IPS-18c (cell line): ENCODE results near the gene ROR2.

Source experiments
- H3K4me3 ChIP-seq: 2 replicates; pipeline ENCODE4 v1.7.0; 2013; ENCODE audit warnings: low read depth, mild to moderate bottlenecking, low read length, moderate library complexity; ENCODE audit not compliant: insufficient read depth
- H3K9me3 ChIP-seq: one replicate; pipeline ENCODE4 v1.6.1; 2013; ENCODE audit warnings: mild to moderate bottlenecking, low read length, moderate library complexity; ENCODE audit not compliant: control insufficient read depth, insufficient read depth

Gene ROR2

GRCh38 chr9:91954841-91955471 lies 4.9 kb upstream of the ROR2 start:
- Histone ChIP-seq H3K9me3 (peaks cover 4% of the 10 kb centered on the region), H3K4me3 (no peak overlapping the region)

- no peak overlapping the region for H3K4me3 ChIP-seq
- H3K9me3 ChIP-seq: peaks cover 4% of the 10 kb centered on the region
Measured at GRCh38 chr9:91953718-91954117, 3.7 kb upstream of the ROR2 start.

- Histone ChIP-seq H3K9me3 (peaks cover 4% of the 10 kb centered on the region), H3K4me3 (no peak overlapping the region)
Measured at GRCh38 chr9:91951944-91952520, 2.0 kb upstream of the ROR2 start.

GRCh38 chr9:91949392-91949945 lies 559 bp downstream of the ROR2 start:
- peaks cover 4% of the 10 kb centered on the region for H3K9me3 ChIP-seq

GRCh38 chr9:91948597-91949391 lies 1.2 kb downstream of the ROR2 start:
- H3K4me3 ChIP-seq: peak overlapping the region; percentile 87
- peaks cover 4% of the 10 kb centered on the region for H3K9me3 ChIP-seq

More at GRCh38 chr9:91949392-91949945, 559 bp downstream of the ROR2 start:
- peak overlapping the region; percentile 87 for H3K4me3 ChIP-seq

- Histone ChIP-seq H3K9me3 (peaks cover 4% of the 10 kb centered on the region), H3K4me3 (peak overlapping the region; percentile 87)
Measured at GRCh38 chr9:91948101-91948596, 1.9 kb downstream of the ROR2 start.

GRCh38 chr9:91946653-91947488 lies 3.2 kb downstream of the ROR2 start:
- H3K9me3 ChIP-seq: peaks cover 2% of the 10 kb centered on the region
- H3K4me3 ChIP-seq: no peak overlapping the region

GRCh38 chr9:91946196-91946595 lies 3.8 kb downstream of the ROR2 start:
- no peak overlapping the region; the same call in 1 of the 2 replicates for H3K4me3 ChIP-seq
- peaks cover 2% of the 10 kb centered on the region for H3K9me3 ChIP-seq

GRCh38 chr9:91945277-91946085 lies 4.5 kb downstream of the ROR2 start:
- peaks cover 2% of the 10 kb centered on the region for H3K9me3 ChIP-seq
- H3K4me3 ChIP-seq: peak overlapping the region; percentile 15; the same call in 1 of the 2 replicates

- H3K4me3 ChIP-seq: no peak overlapping the region
- peaks cover 2% of the 10 kb centered on the region for H3K9me3 ChIP-seq
Measured at GRCh38 chr9:91944711-91945110, 5.3 kb downstream of the ROR2 start.

GRCh38 chr9:91943478-91944470 lies 6.3 kb downstream of the ROR2 start:
- Histone ChIP-seq H3K4me3 (no peak overlapping the region), H3K9me3 (peaks cover 2% of the 10 kb centered on the region)

GRCh38 chr9:91942201-91942600 lies 7.8 kb downstream of the ROR2 start:
- Histone ChIP-seq H3K9me3 (peaks cover 2% of the 10 kb centered on the region), H3K4me3 (no peak overlapping the region)

GRCh38 chr9:91939978-91940377 lies 10.1 kb downstream of the ROR2 start:
- H3K4me3 ChIP-seq: no peak overlapping the region

GRCh38 chr9:91937727-91938126 lies 12.3 kb downstream of the ROR2 start:
- H3K4me3 ChIP-seq: no peak overlapping the region
- peaks cover 2% of the 10 kb centered on the region for H3K9me3 ChIP-seq

More at GRCh38 chr9:91939978-91940377, 10.1 kb downstream of the ROR2 start:
- H3K9me3 ChIP-seq: peaks cover 2% of the 10 kb centered on the region

GRCh38 chr9:91937056-91937455 lies 13.0 kb downstream of the ROR2 start:
- no peak overlapping the region for H3K4me3 ChIP-seq
- no peaks in the 10 kb centered on the region for H3K9me3 ChIP-seq
